Endothelial cell (in vitro differentiated cells): ENCODE data around the gene HYOU1. TPM values are rescaled to one million over a fixed set of nuclear protein-coding genes. Genes with fewer than 3 reads are reported as not detected.

Source experiments
- DNase-seq: peaks from one replicate; pipeline ENCODE4 v3.0.0; 2021; ENCODE audit warnings: low spot score
- H3K27ac Mint-ChIP-seq: one replicate; pipeline ENCODE4 v1.8.0; 2021; ENCODE audit warnings: mixed read lengths, inconsistent platforms; ENCODE audit not compliant: unreplicated experiment
- H3K27me3 Mint-ChIP-seq: one replicate; pipeline ENCODE4 v1.8.0; 2021; ENCODE audit warnings: mild to moderate bottlenecking, moderate library complexity, mixed read lengths, inconsistent platforms; ENCODE audit not compliant: unreplicated experiment
- H3K36me3 Mint-ChIP-seq: one replicate; pipeline ENCODE4 v1.8.0; 2021; ENCODE audit warnings: mild to moderate bottlenecking, low read depth, mixed read lengths, inconsistent platforms; ENCODE audit not compliant: unreplicated experiment
- H3K4me1 Mint-ChIP-seq: one replicate; pipeline ENCODE4 v1.8.0; 2021; ENCODE audit warnings: mild to moderate bottlenecking, mixed read lengths, inconsistent platforms; ENCODE audit not compliant: unreplicated experiment
- H3K4me3 Mint-ChIP-seq: one replicate; pipeline ENCODE4 v1.8.0; 2021; ENCODE audit warnings: mild to moderate bottlenecking, mixed read lengths, inconsistent platforms; ENCODE audit not compliant: unreplicated experiment
- H3K9me3 Mint-ChIP-seq: one replicate; pipeline ENCODE4 v1.8.0; 2021; ENCODE audit warnings: mixed read lengths, inconsistent platforms; ENCODE audit not compliant: unreplicated experiment
- total RNA-seq: library from RNA; stranded (reverse); fragmentation: NEBNext Ultra II Directional; extraction: Animal tissue kit (Norgen Biotek cat#: 25700); gene quantifications from one replicate; pipeline ENCODE4 v1.2.1, GENCODE V29; 2021; ENCODE audit not compliant: unreplicated experiment
- TF ChIP-seq, protein P1 (sequence below): fragments of 200-600 bp; sonication (generic); IDR thresholded peaks from one replicate; pipeline ENCODE4 v1.5.0; 2021; ENCODE audit warnings: antibody characterized with exemption; ENCODE audit not compliant: unreplicated experiment

Gene HYOU1
- total RNA-seq, 1 donor from 2014 or later: 243 TPM

DNA sequence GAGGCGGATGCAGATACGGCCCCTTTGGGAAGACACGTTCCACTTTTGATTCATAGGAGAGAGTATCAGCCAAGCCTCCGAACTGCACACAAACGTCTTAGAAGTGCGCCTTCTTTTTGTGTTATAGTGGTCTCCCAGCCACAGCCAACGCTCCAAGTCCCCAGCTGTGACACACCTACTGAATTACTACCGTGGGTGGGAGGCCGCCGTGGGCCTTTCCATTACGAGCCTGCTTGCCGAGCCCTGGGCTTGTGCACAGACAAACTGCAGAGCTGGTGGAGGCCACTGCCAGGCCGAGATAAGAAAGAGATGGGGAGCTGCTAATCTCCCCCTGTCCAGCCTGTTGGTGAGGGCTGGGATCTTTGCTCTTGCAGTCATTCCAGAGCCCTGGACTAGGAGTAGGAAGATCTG is 28.4 kb upstream of the HYOU1 start:
- TF ChIP-seq, protein P1, sequence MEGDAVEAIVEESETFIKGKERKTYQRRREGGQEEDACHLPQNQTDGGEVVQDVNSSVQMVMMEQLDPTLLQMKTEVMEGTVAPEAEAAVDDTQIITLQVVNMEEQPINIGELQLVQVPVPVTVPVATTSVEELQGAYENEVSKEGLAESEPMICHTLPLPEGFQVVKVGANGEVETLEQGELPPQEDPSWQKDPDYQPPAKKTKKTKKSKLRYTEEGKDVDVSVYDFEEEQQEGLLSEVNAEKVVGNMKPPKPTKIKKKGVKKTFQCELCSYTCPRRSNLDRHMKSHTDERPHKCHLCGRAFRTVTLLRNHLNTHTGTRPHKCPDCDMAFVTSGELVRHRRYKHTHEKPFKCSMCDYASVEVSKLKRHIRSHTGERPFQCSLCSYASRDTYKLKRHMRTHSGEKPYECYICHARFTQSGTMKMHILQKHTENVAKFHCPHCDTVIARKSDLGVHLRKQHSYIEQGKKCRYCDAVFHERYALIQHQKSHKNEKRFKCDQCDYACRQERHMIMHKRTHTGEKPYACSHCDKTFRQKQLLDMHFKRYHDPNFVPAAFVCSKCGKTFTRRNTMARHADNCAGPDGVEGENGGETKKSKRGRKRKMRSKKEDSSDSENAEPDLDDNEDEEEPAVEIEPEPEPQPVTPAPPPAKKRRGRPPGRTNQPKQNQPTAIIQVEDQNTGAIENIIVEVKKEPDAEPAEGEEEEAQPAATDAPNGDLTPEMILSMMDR: no peak
- H3K4me3 Mint-ChIP-seq: peak overlapping the region; percentile 96
- DNase-seq: no peak
- peaks cover 5% of the 10 kb centered on the region for H3K4me1 Mint-ChIP-seq
- peaks cover 27% of the 10 kb centered on the region for H3K36me3 Mint-ChIP-seq
- H3K27me3 Mint-ChIP-seq: peaks cover 6% of the 10 kb centered on the region
- peak overlapping the region; percentile 90 for H3K27ac Mint-ChIP-seq
- no peaks in the 10 kb centered on the region for H3K9me3 Mint-ChIP-seq

DNA sequence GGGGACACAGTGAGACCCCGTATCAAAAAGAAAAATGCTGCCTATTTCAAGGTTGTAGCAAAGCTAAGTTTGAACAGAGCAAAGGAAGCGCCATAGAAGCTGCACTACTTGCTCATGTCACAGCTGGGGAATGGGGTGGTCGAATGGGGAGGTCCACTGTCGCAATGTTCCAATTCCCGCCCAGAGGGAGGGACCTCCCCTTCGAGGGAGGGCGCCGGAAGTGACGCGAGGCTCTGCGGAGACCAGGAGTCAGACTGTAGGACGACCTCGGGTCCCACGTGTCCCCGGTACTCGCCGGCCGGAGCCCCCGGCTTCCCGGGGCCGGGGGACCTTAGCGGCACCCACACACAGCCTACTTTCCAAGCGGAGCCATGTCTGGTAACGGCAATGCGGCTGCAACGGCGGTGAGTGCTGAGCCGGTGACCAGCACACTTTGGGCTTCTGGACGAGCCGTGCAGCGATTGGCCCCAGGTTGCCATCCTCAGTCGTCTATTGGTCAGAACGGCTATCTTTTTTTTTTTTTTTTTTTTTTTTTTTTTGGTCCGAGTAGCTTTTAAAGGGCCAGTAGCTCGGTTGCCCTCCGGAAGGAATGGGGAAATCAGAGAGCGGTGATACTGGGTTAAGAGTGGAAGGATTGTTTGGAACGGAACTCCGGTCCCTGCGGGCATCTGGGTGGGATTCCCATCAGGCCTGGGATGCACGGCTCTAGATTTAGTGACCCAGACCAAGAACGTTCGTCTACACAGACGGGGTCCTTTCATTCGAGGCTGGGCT is 27.8 kb upstream of the HYOU1 start, which contains the start of gene HMBS:
Gene HMBS (plus strand): TSS at position 219 of the 774 bp plus-strand sequence. CDS start 153 bp downstream, at position 372.
- H3K27ac Mint-ChIP-seq: peak within 1 kb of the TSS; percentile 90
- H3K27me3 Mint-ChIP-seq: peaks cover 6% of the 10 kb centered on the region
- peak; percentile 85 for DNase-seq
- TF ChIP-seq, protein P1: no peak
- H3K4me1 Mint-ChIP-seq: peaks cover 5% of the 10 kb centered on the region
- H3K9me3 Mint-ChIP-seq: no peaks in the 10 kb centered on the region
- peaks cover 30% of the 10 kb centered on the region for H3K36me3 Mint-ChIP-seq
- peak within 1 kb of the TSS; percentile 96 for H3K4me3 Mint-ChIP-seq

DNA sequence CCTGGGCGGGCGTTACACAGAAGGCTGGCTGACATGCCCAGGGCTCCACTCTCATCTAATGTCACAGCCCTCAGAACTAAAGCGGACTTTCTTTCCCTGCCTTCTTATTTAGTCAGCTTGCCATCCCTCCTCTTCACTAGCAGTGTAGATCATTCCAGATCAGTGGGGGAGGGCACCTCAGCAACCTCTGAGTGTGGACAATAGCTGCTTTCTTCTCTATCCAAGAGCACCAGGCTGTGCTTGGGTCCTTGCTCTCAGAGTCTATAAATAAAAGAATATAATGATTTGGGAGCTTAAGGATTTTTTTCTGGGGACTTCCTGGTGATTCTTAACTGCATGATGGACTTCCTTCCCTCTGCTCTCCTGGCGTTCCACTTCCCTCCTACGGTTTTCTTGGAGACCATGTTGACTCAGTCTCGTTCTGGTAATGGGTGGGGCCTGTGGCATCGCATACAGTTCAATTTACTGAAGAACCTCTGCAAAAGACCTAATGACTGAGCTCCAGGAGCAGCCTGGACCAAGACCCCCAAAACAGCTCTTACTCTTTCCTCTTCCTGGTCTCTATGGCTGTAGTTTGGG is 24.8 kb upstream of the HYOU1 start:
- Mint-ChIP-seq H3K27ac (no peak overlapping the region), H3K27me3 (peaks cover 4% of the 10 kb centered on the region), H3K36me3 (peaks cover 51% of the 10 kb centered on the region), H3K9me3 (no peaks in the 10 kb centered on the region), H3K4me3 (no peak overlapping the region), H3K4me1 (peaks cover 5% of the 10 kb centered on the region)
- TF ChIP-seq, protein P1: no peak
- DNase-seq: no peak

DNA sequence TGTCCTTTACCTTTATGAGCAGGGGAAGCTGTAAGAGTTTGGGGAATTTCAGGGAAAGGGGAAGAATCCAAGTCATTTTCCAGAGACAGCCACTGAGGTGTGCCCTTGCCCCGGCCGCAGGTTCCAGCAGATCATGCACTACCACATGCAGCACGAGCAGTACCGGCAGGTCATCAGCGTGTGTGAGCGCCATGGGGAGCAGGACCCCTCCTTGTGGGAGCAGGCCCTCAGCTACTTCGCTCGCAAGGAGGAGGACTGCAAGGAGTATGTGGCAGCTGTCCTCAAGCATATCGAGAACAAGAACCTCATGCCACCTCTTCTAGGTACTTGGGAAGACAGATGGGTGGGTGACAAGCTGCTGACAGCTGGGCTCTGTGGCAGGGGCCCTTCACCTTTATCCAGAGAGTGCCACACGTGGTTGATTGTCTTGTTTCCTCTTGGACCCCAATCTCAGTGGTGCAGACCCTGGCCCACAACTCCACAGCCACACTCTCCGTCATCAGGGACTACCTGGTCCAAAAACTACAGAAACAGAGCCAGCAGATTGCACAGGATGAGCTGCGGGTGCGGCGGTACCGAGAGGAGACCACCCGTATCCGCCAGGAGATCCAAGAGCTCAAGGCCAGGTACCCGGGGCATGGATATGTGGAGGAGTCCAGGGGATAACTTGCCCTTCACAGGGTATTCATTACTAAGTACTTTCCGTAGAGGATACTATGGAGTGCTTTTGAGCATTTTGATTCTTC is 21.8 kb upstream of the HYOU1 start:
- H3K4me3 Mint-ChIP-seq: no peak overlapping the region

More for the DNA sequence above, 21.8 kb upstream of the HYOU1 start:
- Mint-ChIP-seq H3K4me1 (no peaks in the 10 kb centered on the region), H3K36me3 (peaks cover 54% of the 10 kb centered on the region), H3K27ac (no peak overlapping the region), H3K27me3 (peaks cover 5% of the 10 kb centered on the region), H3K9me3 (no peaks in the 10 kb centered on the region)
- no peak for DNase-seq
- TF ChIP-seq, protein P1: no peak
